GM12872 (cell line): ENCODE measurements around the gene KIF26B.

Experiments
- TF ChIP-seq, protein P1 (sequence below): IDR thresholded peaks from 3 replicates; pipeline ENCODE4 v1.5.1; 2011; ENCODE audit warnings: low read depth, mild to moderate bottlenecking, low read length, moderate library complexity; ENCODE audit not compliant: insufficient read depth

The KIF26B gene

DNA sequence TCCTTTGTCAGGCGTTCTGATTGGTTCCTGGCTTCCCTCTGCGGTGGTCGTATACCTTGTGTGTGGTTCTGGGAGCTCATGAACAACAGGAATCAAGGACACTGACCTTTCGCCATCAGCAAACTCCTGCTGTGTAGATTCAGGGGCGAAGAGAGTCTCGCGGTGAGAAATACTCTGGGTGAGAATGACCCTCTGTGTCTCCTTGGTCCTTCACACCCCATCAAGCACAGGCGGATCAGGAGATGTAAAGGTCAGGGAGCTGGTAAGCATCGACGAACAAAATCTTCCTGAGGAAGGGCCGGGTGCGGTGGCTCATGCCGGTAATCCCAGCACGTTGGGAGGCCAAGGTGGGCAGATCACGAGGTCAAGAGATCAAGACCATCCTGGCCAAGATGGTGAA is 207.2 kb downstream of the KIF26B start:
- TF ChIP-seq, protein P1, sequence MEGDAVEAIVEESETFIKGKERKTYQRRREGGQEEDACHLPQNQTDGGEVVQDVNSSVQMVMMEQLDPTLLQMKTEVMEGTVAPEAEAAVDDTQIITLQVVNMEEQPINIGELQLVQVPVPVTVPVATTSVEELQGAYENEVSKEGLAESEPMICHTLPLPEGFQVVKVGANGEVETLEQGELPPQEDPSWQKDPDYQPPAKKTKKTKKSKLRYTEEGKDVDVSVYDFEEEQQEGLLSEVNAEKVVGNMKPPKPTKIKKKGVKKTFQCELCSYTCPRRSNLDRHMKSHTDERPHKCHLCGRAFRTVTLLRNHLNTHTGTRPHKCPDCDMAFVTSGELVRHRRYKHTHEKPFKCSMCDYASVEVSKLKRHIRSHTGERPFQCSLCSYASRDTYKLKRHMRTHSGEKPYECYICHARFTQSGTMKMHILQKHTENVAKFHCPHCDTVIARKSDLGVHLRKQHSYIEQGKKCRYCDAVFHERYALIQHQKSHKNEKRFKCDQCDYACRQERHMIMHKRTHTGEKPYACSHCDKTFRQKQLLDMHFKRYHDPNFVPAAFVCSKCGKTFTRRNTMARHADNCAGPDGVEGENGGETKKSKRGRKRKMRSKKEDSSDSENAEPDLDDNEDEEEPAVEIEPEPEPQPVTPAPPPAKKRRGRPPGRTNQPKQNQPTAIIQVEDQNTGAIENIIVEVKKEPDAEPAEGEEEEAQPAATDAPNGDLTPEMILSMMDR: no peak

DNA sequence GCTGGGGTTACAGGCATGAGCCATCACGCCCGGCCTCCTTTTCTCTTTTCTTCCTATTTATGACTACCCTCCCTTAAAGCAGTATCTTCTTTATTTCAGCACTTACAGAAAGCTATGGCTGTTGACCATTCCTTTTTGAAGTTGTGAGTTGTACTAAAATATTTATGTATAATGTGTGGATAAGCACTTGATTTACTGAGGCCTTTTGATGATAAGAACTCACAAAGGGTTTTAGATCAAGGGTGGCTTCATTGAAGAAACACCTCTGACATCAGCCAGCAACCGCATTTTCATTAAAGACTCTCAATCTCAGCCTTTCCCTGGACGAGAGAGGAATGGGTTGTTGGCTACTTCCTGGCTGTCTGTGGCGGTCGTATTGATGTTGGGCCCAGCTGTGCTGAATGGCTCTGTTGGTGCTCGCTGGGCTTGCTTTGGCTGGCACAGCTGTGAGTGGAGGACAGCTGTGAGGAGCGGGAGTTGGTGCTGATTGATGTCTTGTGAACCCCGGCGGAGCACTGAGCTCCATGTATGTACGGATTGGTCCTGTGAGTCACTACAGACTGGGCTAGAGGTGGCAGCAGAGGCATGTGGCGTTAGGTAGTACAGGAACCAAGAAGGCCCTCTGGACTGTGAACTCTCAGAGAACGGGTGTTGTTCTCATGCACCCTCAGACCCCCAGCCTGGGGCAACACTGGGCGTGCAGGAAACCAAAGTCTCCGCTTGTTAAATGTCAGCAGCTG is 208.8 kb downstream of the KIF26B start:
- TF ChIP-seq, protein P1: no peak

DNA sequence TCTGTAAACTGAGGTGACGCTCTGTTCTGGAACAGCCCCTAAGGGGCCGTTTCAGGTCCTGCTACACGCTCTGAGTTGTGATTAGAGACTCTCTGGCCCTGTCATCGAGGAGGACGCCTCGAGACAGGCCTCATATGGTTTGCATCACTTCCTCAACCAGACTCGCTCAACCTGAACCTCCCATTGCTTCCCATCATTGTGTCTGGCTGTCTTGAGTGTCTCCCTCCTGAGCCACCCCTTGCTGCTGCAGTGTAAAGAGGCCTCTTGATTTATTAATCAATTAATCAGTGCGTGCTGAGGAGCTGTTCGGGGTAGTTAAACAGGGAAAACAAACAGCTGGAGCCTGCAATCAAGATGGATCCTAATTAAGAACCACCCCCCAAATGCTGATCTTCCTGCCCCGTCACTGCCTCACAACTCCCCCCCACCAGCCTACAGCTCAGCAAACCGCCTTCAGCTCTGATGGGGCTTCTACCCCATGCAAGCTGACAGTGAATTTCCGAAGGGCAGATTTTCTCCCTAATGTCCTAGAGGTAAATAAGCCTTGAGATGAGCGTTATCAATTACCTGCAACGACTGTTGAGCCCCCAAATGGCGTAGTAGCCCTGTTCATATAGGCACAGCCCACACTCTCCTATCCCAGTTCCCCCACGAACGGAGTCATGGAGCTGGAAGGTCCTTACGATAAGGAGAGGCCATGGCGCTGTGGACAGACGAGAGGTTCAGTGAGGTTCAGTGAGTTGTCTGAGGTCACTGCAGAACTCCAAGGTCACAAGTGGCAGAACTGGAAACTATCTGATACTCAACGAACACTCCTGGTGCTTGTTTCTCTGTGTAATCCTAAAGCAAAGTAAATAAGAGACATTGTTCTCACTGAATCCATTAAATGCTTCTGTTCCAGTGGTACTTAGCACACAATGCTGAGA is 210.6 kb downstream of the KIF26B start:
- TF ChIP-seq, protein P1: no peak

DNA sequence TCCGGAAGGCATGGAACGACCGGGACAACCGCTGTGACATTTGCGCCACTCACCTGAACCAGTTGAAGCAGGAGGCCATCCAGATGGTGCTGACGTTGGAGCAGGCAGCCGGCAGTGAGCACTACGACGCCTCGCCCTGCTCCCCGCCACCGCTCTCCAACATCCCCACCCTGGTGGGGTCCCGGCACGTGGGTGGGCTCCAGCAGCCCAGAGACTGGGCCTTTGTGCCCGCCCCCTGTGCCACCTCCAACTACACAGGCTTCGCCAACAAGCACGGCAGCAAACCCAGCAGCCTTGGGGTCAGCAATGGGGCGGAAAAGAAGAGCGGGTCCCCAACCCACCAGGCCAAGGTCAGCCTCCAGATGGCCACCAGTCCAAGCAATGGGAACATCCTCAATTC is 212.1 kb downstream of the KIF26B start:
- TF ChIP-seq, protein P1: no peak

DNA sequence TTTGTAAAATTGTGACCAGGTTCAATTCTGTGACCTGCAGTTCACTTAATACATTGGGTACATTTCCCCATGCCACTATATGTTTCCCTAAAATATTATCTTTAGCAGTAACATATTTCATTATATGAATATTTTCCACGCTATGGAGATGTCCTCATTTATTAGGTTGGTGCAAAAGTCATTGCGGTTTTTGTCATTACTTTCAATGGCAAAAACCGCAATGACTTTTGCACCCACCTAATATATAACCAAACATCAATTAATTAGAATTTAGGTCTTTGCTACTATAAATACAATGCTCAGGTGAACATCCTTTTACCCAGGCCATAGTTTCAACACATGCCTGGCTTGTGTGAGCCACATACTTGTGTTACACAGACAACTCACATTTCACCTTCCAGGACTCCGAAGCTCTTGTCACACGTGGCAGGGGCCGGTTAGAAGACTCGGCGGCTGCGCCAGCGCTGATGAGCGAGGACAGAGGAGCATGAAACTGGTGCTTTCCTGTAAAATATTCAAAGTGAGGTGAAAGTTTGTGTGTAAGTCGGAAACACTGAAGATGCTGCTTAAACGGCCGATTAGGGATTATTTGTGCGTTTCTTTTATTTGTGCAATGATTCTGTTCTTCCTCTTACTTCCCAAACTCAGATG is 215.5 kb downstream of the KIF26B start:
- TF ChIP-seq, protein P1: no peak

DNA sequence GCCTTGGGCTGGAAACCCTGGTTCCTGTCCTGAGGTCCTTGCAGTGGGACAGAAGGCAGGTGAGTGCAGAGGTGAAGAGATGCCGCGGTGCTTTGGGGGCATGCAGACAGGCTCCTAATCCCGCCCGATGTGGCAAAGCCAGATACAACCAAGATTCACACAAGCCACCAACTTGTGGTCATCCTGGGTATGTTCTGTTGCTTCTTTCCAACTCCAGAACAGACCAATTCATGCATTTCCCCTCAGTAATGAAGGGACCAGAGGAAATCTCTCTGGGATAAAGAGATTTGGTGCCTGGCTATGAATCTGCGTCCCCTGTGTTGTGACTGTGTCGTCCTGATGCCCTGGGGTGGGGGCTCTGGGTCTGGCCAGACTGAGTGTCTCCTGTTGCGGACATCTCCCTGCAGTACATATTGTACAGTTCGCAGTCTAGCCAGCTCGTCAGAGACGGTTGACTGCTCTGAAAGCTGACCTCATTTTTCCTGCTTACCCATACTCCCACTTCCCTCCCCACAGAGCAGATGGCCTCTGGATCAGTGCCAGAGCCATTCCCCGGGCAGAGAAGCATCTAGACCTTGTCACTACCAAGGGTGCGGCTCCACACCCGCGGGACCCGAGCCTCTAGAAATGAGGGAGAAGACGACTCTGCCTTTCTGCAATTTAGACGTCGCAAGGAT is 216.3 kb downstream of the KIF26B start:
- TF ChIP-seq, protein P1: no peak

DNA sequence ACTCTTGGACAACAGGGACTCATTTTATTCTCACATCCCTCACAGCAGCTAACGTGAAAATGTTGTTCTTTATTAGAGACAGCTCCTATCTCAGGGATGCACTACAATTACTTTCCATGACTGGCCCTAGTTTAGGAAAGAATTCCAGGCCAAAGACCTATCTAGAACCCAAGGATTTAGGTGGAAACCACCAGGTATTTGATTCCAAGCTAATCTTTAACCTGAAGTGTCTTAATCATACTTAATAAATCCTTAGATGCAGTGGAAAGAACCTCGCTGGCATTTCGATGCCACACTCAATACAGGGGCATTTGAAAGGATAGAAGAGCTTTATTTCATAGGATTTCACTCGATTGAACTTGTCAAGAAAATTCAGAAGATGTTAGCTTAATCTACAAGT is 218.3 kb downstream of the KIF26B start:
- TF ChIP-seq, protein P1: no peak
